Breast epithelium (tissue), 4 donors: ENCODE measurements around the gene STX8. TPM values are rescaled to one million over a fixed set of nuclear protein-coding genes. Genes with fewer than 3 reads are reported as not detected.

Experiments
- DNase-seq, 2 donors: peaks; one replicate each; pipeline ENCODE4 v3.0.0-alpha.2; 2019; ENCODE audit warnings: low spot score in 2 of 2
- H3K27ac ChIP-seq, 2 donors: fragments of 200-600 bp; sonication (generic) in 1 of 2; one replicate each; pipeline ENCODE4 v1.5.1; 2016 to 2019; ENCODE audit warnings: mild to moderate bottlenecking in 1 of 2
- H3K27me3 ChIP-seq, 2 donors: fragments of 200-600 bp; sonication (generic) in 1 of 2; one replicate each; pipeline versions ENCODE4 v1.5.1 to v1.6.0; 2017 to 2019; ENCODE audit warnings: control low read depth in 1 of 2, mild to moderate bottlenecking in 1 of 2
- H3K36me3 ChIP-seq: fragments of 200-600 bp; one replicate; pipeline ENCODE4 v1.5.1; 2019
- H3K4me1 ChIP-seq, 2 donors: fragments of 200-600 bp; sonication (generic); one replicate each; pipeline ENCODE4 v1.5.1; 2016 to 2019; ENCODE audit warnings: control low read depth in 1 of 2
- H3K4me3 ChIP-seq, 3 donors: fragments of 200-600 bp; sonication (generic); 1 replicate in 2 of 3; 2 replicates in 1 of 3; pipeline ENCODE4 v1.5.1; 2016 to 2019; ENCODE audit warnings: mild to moderate bottlenecking in 3 of 3, moderate library complexity in 2 of 3
- H3K9me3 ChIP-seq, 2 donors: fragments of 200-600 bp; sonication (generic) in 1 of 2; one replicate each; pipeline ENCODE4 v1.5.1; 2016 to 2019; ENCODE audit warnings: control low read depth in 1 of 2
- CTCF ChIP-seq, 3 donors: fragments of 450-650 bp; IDR thresholded peaks; one replicate each; pipeline ENCODE4 v1.5.1; 2016 to 2017; ENCODE audit warnings: antibody characterized with exemption in 3 of 3, mild to moderate bottlenecking in 3 of 3, moderate library complexity in 3 of 3
- POLR2A ChIP-seq: fragments of 450-650 bp; IDR thresholded peaks from one replicate; pipeline ENCODE4 v1.6.1; 2016; ENCODE audit warnings: antibody characterized with exemption, mild to moderate bottlenecking, moderate library complexity
- POLR2AphosphoS5 ChIP-seq, 3 donors: sonication (generic); formaldehyde crosslinking; IDR thresholded peaks; one replicate each; pipeline ENCODE4 v1.6.1; 2017; ENCODE audit warnings: antibody characterized with exemption in 3 of 3
- intact Hi-C: fragments of 100-400 bp; cut with DNase I; formaldehyde crosslinking; loops from one replicate; pipeline ENCODE4 v1.15.1; 2023; ENCODE audit warnings: low total_unique reads
- total RNA-seq, 3 donors: library from RNA; depleted of rRNA; stranded (reverse); fragments of >200 nt; gene quantifications; one replicate each; pipeline ENCODE4 v1.1.0, GENCODE V29; 2016

The STX8 gene
- total RNA-seq, 3 donors from 2014 or later, result 54.1 to 101 (median 60.4) TPM

GRCh38 chr17:9408381-9408780 is 167.2 kb downstream of the STX8 start:
- H3K36me3 ChIP-seq, result no peaks in the 10 kb centered on the region
- no peak for DNase-seq
- H3K9me3 ChIP-seq, result no peaks in the 10 kb centered on the region
- intact Hi-C loops, result no loop called here
- no peaks in the 10 kb centered on the region for H3K27me3 ChIP-seq
- peaks cover 3 to 10% of the 10 kb centered on the region in 2 donors for H3K4me1 ChIP-seq
- no peak for TF ChIP-seq POLR2A
- no peak for TF ChIP-seq CTCF (IDR thresholded peaks at IDR 0.05)
- no peak for TF ChIP-seq POLR2AphosphoS5 (IDR thresholded peaks at IDR 0.05)
- H3K27ac ChIP-seq, result peak overlapping the region in 1 of 2 donors; percentile 23
- H3K4me3 ChIP-seq, result no peak overlapping the region

- H3K27ac ChIP-seq, result no peak overlapping the region
- H3K36me3 ChIP-seq, result no peaks in the 10 kb centered on the region
- DNase-seq, result no peak
- no peaks in the 10 kb centered on the region for H3K27me3 ChIP-seq
- H3K9me3 ChIP-seq, result no peaks in the 10 kb centered on the region
- H3K4me3 ChIP-seq, result no peak overlapping the region
- peaks cover 3 to 10% of the 10 kb centered on the region in 2 donors for H3K4me1 ChIP-seq
- TF ChIP-seq CTCF (IDR thresholded peaks at IDR 0.05) (no peak), POLR2AphosphoS5 (IDR thresholded peaks at IDR 0.05) (no peak), POLR2A (no peak)
- intact Hi-C loops, result no loop called here
These were observed 169.5 kb downstream of the STX8 start for GRCh38 chr17:9406046-9406606.

- Histone ChIP-seq H3K36me3 (no peaks in the 10 kb centered on the region), H3K9me3 (no peaks in the 10 kb centered on the region), H3K4me3 (no peak overlapping the region), H3K27ac (no peak overlapping the region), H3K4me1 (no peaks in the 10 kb centered on the region), H3K27me3 (no peaks in the 10 kb centered on the region)
- intact Hi-C loops, result no loop called here
- no peak for TF ChIP-seq POLR2AphosphoS5 (IDR thresholded peaks at IDR 0.05)
- no peak for TF ChIP-seq POLR2A
- no peak for TF ChIP-seq CTCF (IDR thresholded peaks at IDR 0.05)
- no peak for DNase-seq
These were observed 172.4 kb downstream of the STX8 start for GRCh38 chr17:9403257-9403656.

GRCh38 chr17:9402590-9403199 is 172.9 kb downstream of the STX8 start:
- TF ChIP-seq CTCF (IDR thresholded peaks at IDR 0.05), result peak in 1 of 3 donors; percentile 30
- TF ChIP-seq POLR2AphosphoS5 (IDR thresholded peaks at IDR 0.05), result no peak
- no peak for TF ChIP-seq POLR2A
- no peak for DNase-seq
- Histone ChIP-seq H3K9me3 (no peaks in the 10 kb centered on the region), H3K27ac (no peak overlapping the region), H3K27me3 (no peaks in the 10 kb centered on the region), H3K4me3 (no peak overlapping the region), H3K36me3 (no peaks in the 10 kb centered on the region), H3K4me1 (no peaks in the 10 kb centered on the region)
- intact Hi-C loops, result no loop called here

- no peaks in the 10 kb centered on the region for H3K4me1 ChIP-seq
- H3K36me3 ChIP-seq, result no peaks in the 10 kb centered on the region
- DNase-seq, result no peak
- no peaks in the 10 kb centered on the region for H3K27me3 ChIP-seq
- H3K27ac ChIP-seq, result no peak overlapping the region
- no peaks in the 10 kb centered on the region for H3K9me3 ChIP-seq
- intact Hi-C loops, result no loop called here
- no peak overlapping the region for H3K4me3 ChIP-seq
- TF ChIP-seq POLR2AphosphoS5 (IDR thresholded peaks at IDR 0.05) (no peak), POLR2A (no peak), CTCF (IDR thresholded peaks at IDR 0.05) (no peak)
These were observed 174.2 kb downstream of the STX8 start for GRCh38 chr17:9401434-9401833.
